ENCODE measurements around the gene BIRC3.

The BIRC3 gene

GRCh38 chr11:102341844-102342318 is 24.6 kb downstream of the BIRC3 start:
- Histone ChIP-seq H3K36me3 (ENCODE audit: insufficient read depth, low read length) (peaks cover 17% of the 10 kb centered on the region), H3K4me1 (ENCODE audit: insufficient read depth, low read length, severe bottlenecking) (peaks cover 27% of the 10 kb centered on the region), H3K79me2 (ENCODE audit: insufficient read depth, low read length) (peaks cover 6% of the 10 kb centered on the region), H3K4me3 (ENCODE audit: low read depth, low read length, poor library complexity, severe bottlenecking) (no peak overlapping the region), H3K9me2 (ENCODE audit: low read depth, low read length) (no peaks in the 10 kb centered on the region), H2AFZ (ENCODE audit: low read length) (no peak overlapping the region), H3K27ac (ENCODE audit: low read depth, low read length, poor library complexity, severe bottlenecking) (no peak overlapping the region), H3K27me3 (ENCODE audit: insufficient read depth, low read length) (no peaks in the 10 kb centered on the region), H3F3A (ENCODE audit: insufficient read depth, low read length) (peaks cover 7% of the 10 kb centered on the region), H3K9ac (ENCODE audit: low read length) (no peak overlapping the region), H4K20me1 (ENCODE audit: insufficient read depth, low read length) (no peaks in the 10 kb centered on the region), H3K4me2 (ENCODE audit: low read length) (no peak overlapping the region), H3K9me3 (ENCODE audit: low read length) (no peaks in the 10 kb centered on the region)
- TF ChIP-seq CTCF (IDR thresholded peaks at IDR 0.05; ENCODE audit: low read length): peak; percentile 90
- TF ChIP-seq EZH2 (IDR thresholded peaks at IDR 0.05; ENCODE audit: borderline replicate concordance, low read length): no peak

- peaks cover 35% of the 10 kb centered on the region for H3K4me1 ChIP-seq (ENCODE audit: insufficient read depth, low read length, severe bottlenecking)
- H3K9ac ChIP-seq (ENCODE audit: low read length): no peak overlapping the region
- no peak overlapping the region for H3K4me2 ChIP-seq (ENCODE audit: low read length)
- H4K20me1 ChIP-seq (ENCODE audit: insufficient read depth, low read length): no peaks in the 10 kb centered on the region
- H3K9me2 ChIP-seq (ENCODE audit: low read depth, low read length): no peaks in the 10 kb centered on the region
- H3K27ac ChIP-seq (ENCODE audit: low read depth, low read length, poor library complexity, severe bottlenecking): peak overlapping the region; percentile 34
- H3F3A ChIP-seq (ENCODE audit: insufficient read depth, low read length): no peaks in the 10 kb centered on the region; the same call in 1 of the 2 replicates
- H2AFZ ChIP-seq (ENCODE audit: low read length): no peak overlapping the region
- TF ChIP-seq CTCF (IDR thresholded peaks at IDR 0.05; ENCODE audit: low read length): no peak
- no peak for TF ChIP-seq EZH2 (IDR thresholded peaks at IDR 0.05; ENCODE audit: borderline replicate concordance, low read length)
- H3K36me3 ChIP-seq (ENCODE audit: insufficient read depth, low read length): no peaks in the 10 kb centered on the region; the same call in 1 of the 2 replicates
- no peaks in the 10 kb centered on the region for H3K27me3 ChIP-seq (ENCODE audit: insufficient read depth, low read length)
- H3K4me3 ChIP-seq (ENCODE audit: low read depth, low read length, poor library complexity, severe bottlenecking): no peak overlapping the region
- no peaks in the 10 kb centered on the region for H3K9me3 ChIP-seq (ENCODE audit: low read length)
- peaks cover 21% of the 10 kb centered on the region for H3K79me2 ChIP-seq (ENCODE audit: insufficient read depth, low read length)
These were observed 26.5 kb downstream of the BIRC3 start for GRCh38 chr11:102343809-102344208.

GRCh38 chr11:102345904-102346303 is 28.6 kb downstream of the BIRC3 start:
- no peaks in the 10 kb centered on the region; the same call in 1 of the 2 replicates for H3F3A ChIP-seq (ENCODE audit: insufficient read depth, low read length)
- peaks cover 50% of the 10 kb centered on the region for H3K4me1 ChIP-seq (ENCODE audit: insufficient read depth, low read length, severe bottlenecking)
- peak overlapping the region; percentile 72 for H3K4me2 ChIP-seq (ENCODE audit: low read length)
- TF ChIP-seq EZH2 (IDR thresholded peaks at IDR 0.05; ENCODE audit: borderline replicate concordance, low read length) (no peak), CTCF (IDR thresholded peaks at IDR 0.05; ENCODE audit: low read length) (no peak)
- H3K9ac ChIP-seq (ENCODE audit: low read length): peak overlapping the region; percentile 98
- H3K4me3 ChIP-seq (ENCODE audit: low read depth, low read length, poor library complexity, severe bottlenecking): peak overlapping the region; percentile 82
- H3K79me2 ChIP-seq (ENCODE audit: insufficient read depth, low read length): peaks cover 40% of the 10 kb centered on the region
- H3K9me2 ChIP-seq (ENCODE audit: low read depth, low read length): no peaks in the 10 kb centered on the region
- peak overlapping the region; percentile 87 for H3K27ac ChIP-seq (ENCODE audit: low read depth, low read length, poor library complexity, severe bottlenecking)
- no peaks in the 10 kb centered on the region for H3K27me3 ChIP-seq (ENCODE audit: insufficient read depth, low read length)
- H2AFZ ChIP-seq (ENCODE audit: low read length): no peak overlapping the region
- no peaks in the 10 kb centered on the region for H3K9me3 ChIP-seq (ENCODE audit: low read length)
- peaks cover 14% of the 10 kb centered on the region for H3K36me3 ChIP-seq (ENCODE audit: insufficient read depth, low read length)
- H4K20me1 ChIP-seq (ENCODE audit: insufficient read depth, low read length): no peaks in the 10 kb centered on the region

Data from OCI-LY1 (cell line).